WTC11 (cell line): ENCODE results near the gene ERC2. TPM values are rescaled to one million over a fixed set of nuclear protein-coding genes. Genes with fewer than 3 reads are reported as not detected.

Experiments used
- ATAC-seq: fragments of 200-7000 bp; cut with Tn5 transposase; 2 replicates; pipeline ENCODE4 v1.10.0; 2021; ENCODE audit warnings: mild to moderate bottlenecking, moderate library complexity
- CTCF ChIA-PET: fragments of 300-600 bp; sonication (Branson Sonifier 250); formaldehyde crosslinking; loops from one replicate; lab custom pipeline; 2021; ENCODE audit warnings: antibody characterized with exemption; lab: Charles Lee
- POLR2A ChIA-PET: fragments of 350-600 bp; sonication (Branson Sonifier 250); formaldehyde crosslinking; loops from one replicate; lab custom pipeline; 2021; ENCODE audit warnings: antibody characterized with exemption; lab: Charles Lee
- DNase-seq: peaks from one replicate; pipeline ENCODE4 v3.0.0; 2021; ENCODE audit warnings: low spot score
- H3K27ac Mint-ChIP-seq: 2 replicates; pipeline ENCODE4 v1.8.0; 2021; ENCODE audit warnings: mixed read lengths
- H3K27me3 Mint-ChIP-seq: 2 replicates; pipeline ENCODE4 v1.8.0; 2021; ENCODE audit warnings: low read depth, mild to moderate bottlenecking, moderate library complexity, mixed read lengths
- H3K36me3 Mint-ChIP-seq: 2 replicates; pipeline ENCODE4 v1.8.0; 2021; ENCODE audit warnings: mixed read lengths
- H3K4me1 Mint-ChIP-seq: 2 replicates; pipeline ENCODE4 v1.8.0; 2022; ENCODE audit warnings: mixed read lengths
- H3K4me3 Mint-ChIP-seq: 2 replicates; pipeline ENCODE4 v1.8.0; 2021; ENCODE audit warnings: mild to moderate bottlenecking, moderate library complexity, mixed read lengths
- H3K9me3 Mint-ChIP-seq: 2 replicates; pipeline ENCODE4 v1.8.0; 2021; ENCODE audit warnings: mixed read lengths
- AR ChIP-seq: fragments of 250-450 bp; sonication (Bioruptor Pico); IDR thresholded peaks from 2 replicates; pipeline ENCODE4 v1.9.0; 2021; ENCODE audit warnings: mild to moderate bottlenecking
- CREB1 ChIP-seq: sonication (generic); formaldehyde crosslinking; IDR thresholded peaks from 2 replicates; pipeline ENCODE4 v1.8.0; 2023; ENCODE audit warnings: mild to moderate bottlenecking, missing genetic modification reagents
- EMX1 ChIP-seq: fragments of 250-450 bp; sonication (Bioruptor Pico); IDR thresholded peaks from 2 replicates; pipeline ENCODE4 v1.8.0; 2021; ENCODE audit warnings: mild to moderate bottlenecking
- GTF2I ChIP-seq: fragments of 250-450 bp; sonication (Bioruptor Pico); conservative IDR thresholded peaks from 2 replicates; pipeline ENCODE4 v1.4.0; 2021; ENCODE audit warnings: mild to moderate bottlenecking
- KAT7 ChIP-seq: sonication (generic); formaldehyde crosslinking; IDR thresholded peaks from 2 replicates; pipeline ENCODE4 v1.8.1; 2023; ENCODE audit warnings: missing genetic modification reagents, mild to moderate bottlenecking, borderline replicate concordance
- MYBL2 ChIP-seq: sonication (generic); formaldehyde crosslinking; IDR thresholded peaks from 2 replicates; pipeline ENCODE4 v1.8.1; 2023; ENCODE audit warnings: mild to moderate bottlenecking, moderate library complexity, missing genetic modification reagents
- NR3C1 ChIP-seq: sonication (generic); formaldehyde crosslinking; conservative IDR thresholded peaks from 2 replicates; pipeline ENCODE4 v1.8.1; 2023; ENCODE audit warnings: low read depth, mild to moderate bottlenecking, missing genetic modification reagents
- OVOL2 ChIP-seq: fragments of 250-450 bp; sonication (Bioruptor Pico); IDR thresholded peaks from 2 replicates; pipeline ENCODE4 v1.9.0; 2021; ENCODE audit warnings: mild to moderate bottlenecking, borderline replicate concordance
- PREB ChIP-seq: sonication (generic); formaldehyde crosslinking; IDR thresholded peaks from 2 replicates; pipeline ENCODE4 v1.8.1; 2022; ENCODE audit warnings: mild to moderate bottlenecking, missing genetic modification reagents, moderate library complexity, borderline replicate concordance
- RORB ChIP-seq: fragments of 250-450 bp; sonication (Bioruptor Pico); IDR thresholded peaks from 2 replicates; pipeline ENCODE4 v1.9.0; 2021; ENCODE audit warnings: mild to moderate bottlenecking
- SP1 ChIP-seq: sonication (generic); formaldehyde crosslinking; conservative IDR thresholded peaks from 2 replicates; pipeline ENCODE4 v1.8.1; 2022; ENCODE audit warnings: missing genetic modification reagents
- STAT6 ChIP-seq: sonication (generic); formaldehyde crosslinking; conservative IDR thresholded peaks from 2 replicates; pipeline ENCODE4 v1.8.1; 2023; ENCODE audit warnings: mild to moderate bottlenecking, low read depth, missing genetic modification reagents, moderate library complexity
- TEAD1 ChIP-seq: sonication (generic); formaldehyde crosslinking; IDR thresholded peaks from 2 replicates; pipeline ENCODE4 v1.8.0; 2022; ENCODE audit warnings: mild to moderate bottlenecking, missing genetic modification reagents
- ZBTB43 ChIP-seq: sonication (generic); formaldehyde crosslinking; IDR thresholded peaks from 2 replicates; pipeline ENCODE4 v1.8.1; 2023; ENCODE audit warnings: mild to moderate bottlenecking, missing genetic modification reagents
- ZNF121 ChIP-seq: sonication (generic); formaldehyde crosslinking; IDR thresholded peaks from 2 replicates; pipeline ENCODE4 v1.8.0; 2023; ENCODE audit warnings: missing genetic modification reagents
- ZNF138 ChIP-seq: sonication (generic); formaldehyde crosslinking; conservative IDR thresholded peaks from 2 replicates; pipeline ENCODE4 v1.8.1; 2022; ENCODE audit warnings: mild to moderate bottlenecking, moderate library complexity, missing genetic modification reagents
- ZNF219 ChIP-seq: sonication (generic); formaldehyde crosslinking; IDR thresholded peaks from 2 replicates; pipeline ENCODE4 v1.8.0; 2023; ENCODE audit warnings: missing genetic modification reagents, mild to moderate bottlenecking, borderline replicate concordance
- ZNF532 ChIP-seq: fragments of 250-450 bp; sonication (Bioruptor Pico); IDR thresholded peaks from 2 replicates; pipeline ENCODE4 v1.9.0; 2021; ENCODE audit warnings: mild to moderate bottlenecking, borderline replicate concordance
- ZSCAN18 ChIP-seq: fragments of 250-450 bp; sonication (Bioruptor Pico); IDR thresholded peaks from 2 replicates; pipeline ENCODE4 v2.1.2; 2022; ENCODE audit warnings: mild to moderate bottlenecking, moderate library complexity
- total RNA-seq: library from RNA; stranded (reverse); gene quantifications from 3 replicates; pipeline ENCODE4 v1.2.3, GENCODE V29; 2021

The ERC2 gene
- total RNA-seq, 1 experiment from 2014 or later, result 23.5 TPM

- TF ChIP-seq ZSCAN18 (no peak), ZNF138 (no peak), OVOL2 (no peak), SP1 (no peak)
- TF ChIP-seq, all 79 proteins: peak for 0
Measured at GRCh38 chr3:56383092-56383491, 85.2 kb downstream of the ERC2 start (continued).

- ATAC-seq, result no peak
- POLR2A ChIA-PET, result no interaction called here
- CTCF ChIA-PET, result no interaction called here
- TF ChIP-seq CREB1 (CRISPR knock-in tag), result no peak
- no peak for TF ChIP-seq PREB (CRISPR knock-in tag)
- no peak for TF ChIP-seq STAT6 (CRISPR knock-in tag)
- TF ChIP-seq ZSCAN18, result no peak
- no peak for TF ChIP-seq TEAD1
- TF ChIP-seq NR3C1 (CRISPR knock-in tag), result no peak
- TF ChIP-seq ZNF219 (CRISPR knock-in tag), result no peak
- TF ChIP-seq ZBTB43, result no peak
- TF ChIP-seq MYBL2 (CRISPR knock-in tag), result no peak
- TF ChIP-seq GTF2I (CRISPR knock-in tag), result no peak
- no peak for TF ChIP-seq EMX1 (CRISPR knock-in tag)
- no peak for TF ChIP-seq AR (CRISPR knock-in tag)
- TF ChIP-seq KAT7 (CRISPR knock-in tag), result no peak
- TF ChIP-seq SP1, result no peak
- no peak for TF ChIP-seq ZNF121 (CRISPR knock-in tag)
- TF ChIP-seq ZNF532, result no peak
- no peak for TF ChIP-seq RORB (CRISPR knock-in tag)
Measured at GRCh38 chr3:56379723-56380287, 88.5 kb downstream of the ERC2 start.

More at GRCh38 chr3:56379723-56380287, 88.5 kb downstream of the ERC2 start:
- no peak for DNase-seq
- Mint-ChIP-seq H3K9me3 (peaks cover 28% of the 10 kb centered on the region), H3K4me1 (peaks cover 3% of the 10 kb centered on the region; the same call in 1 of the 2 replicates), H3K4me3 (no peak overlapping the region), H3K36me3 (peaks cover 28% of the 10 kb centered on the region), H3K27ac (no peak overlapping the region), H3K27me3 (no peaks in the 10 kb centered on the region)
